Transverse colon (tissue), 4 donors: ENCODE results near the gene GNG14. TPM values are rescaled to one million over a fixed set of nuclear protein-coding genes. Genes with fewer than 3 reads are reported as not detected.

Source experiments
- DNase-seq: peaks from one replicate; pipeline ENCODE4 v3.0.0-alpha.2; 2019
- H3K27ac ChIP-seq, 4 donors: fragments of 200-600 bp; sonication (generic); 2 replicates each; pipeline ENCODE4 v1.5.1; 2016 to 2018; ENCODE audit warnings: inconsistent platforms in 4 of 4
- H3K27me3 ChIP-seq: fragments of 200-600 bp; sonication (generic); 2 replicates; pipeline ENCODE4 v1.5.1; 2017; ENCODE audit warnings: inconsistent platforms
- H3K36me3 ChIP-seq, 4 donors: fragments of 200-600 bp; sonication (generic); 2 replicates each; pipeline ENCODE4 v1.5.1; 2017 to 2019; ENCODE audit warnings: inconsistent platforms in 4 of 4
- H3K4me1 ChIP-seq, 4 donors: fragments of 200-600 bp; sonication (generic); 2 replicates each; pipeline ENCODE4 v1.5.1; 2017 to 2020; ENCODE audit warnings: inconsistent platforms in 4 of 4
- H3K4me3 ChIP-seq, 4 donors: fragments of 200-600 bp; sonication (generic); 1 replicate in 1 of 4; 2 replicates in 3 of 4; pipeline versions ENCODE4 v1.5.1 to v1.6.1; 2017 to 2019; ENCODE audit warnings: inconsistent platforms in 4 of 4
- H3K9me3 ChIP-seq, 2 donors: fragments of 200-600 bp; sonication (generic); 2 replicates each; pipeline ENCODE4 v1.5.1; 2017 to 2019; ENCODE audit warnings: inconsistent platforms in 2 of 2
- EP300 ChIP-seq: sonication (generic); formaldehyde crosslinking; IDR thresholded peaks from one replicate; pipeline ENCODE4 v1.6.1; 2017; ENCODE audit warnings: antibody characterized with exemption, low read depth
- POLR2A ChIP-seq: fragments of 450-650 bp; IDR thresholded peaks from one replicate; pipeline ENCODE4 v1.6.1; 2016; ENCODE audit warnings: antibody characterized with exemption, mild to moderate bottlenecking, moderate library complexity
- POLR2AphosphoS5 ChIP-seq, 3 donors: sonication (generic); formaldehyde crosslinking; IDR thresholded peaks; one replicate each; pipeline ENCODE4 v1.6.1; 2016; ENCODE audit warnings: antibody characterized with exemption in 3 of 3
- WGBS, 2 donors: methylation state at CpG; one replicate each; pipeline ENCODE4 v1.1.5; 2018; ENCODE audit warnings: low coverage in 1 of 2; 5-methylcytosine and 5-hydroxymethylcytosine counted together
- in situ Hi-C, 4 donors: fragments of 200-750 bp; cut with MboI; loops; one replicate each; pipeline versions ENCODE4 v1.15.0 to v1.15.1; 2017; ENCODE audit warnings: low sequenced_read_pairs in 3 of 4, low pct_ligation_motif_present in 1 of 4, low pct_unique_long_range_greater_than_20kb in 1 of 4
- intact Hi-C: fragments of 100-400 bp; cut with DNase I; formaldehyde crosslinking; loops from one replicate; pipeline ENCODE4 v1.15.1; 2023; ENCODE audit warnings: low total_unique reads
- total RNA-seq, 4 donors: library from RNA; depleted of rRNA; stranded (reverse); fragments of >200 nt; gene quantifications; one replicate each; pipeline ENCODE4 v1.1.0, GENCODE V29; 2016
- TF ChIP-seq, protein P1 (sequence below), 5 experiments: fragments of 200-600 bp in 3 of 5; fragments of 450-650 bp in 2 of 5; sonication (generic) in 3 of 5; IDR thresholded peaks; 1 replicate in 2 of 5; 2 replicates in 3 of 5; pipeline ENCODE4 v1.5.1; 2016 to 2017; ENCODE audit warnings: antibody characterized with exemption in 5 of 5, inconsistent platforms in 3 of 5, mild to moderate bottlenecking in 2 of 5, moderate library complexity in 1 of 5

GNG14 gene
- total RNA-seq, 4 donors from 2014 or later, result not detected

DNA sequence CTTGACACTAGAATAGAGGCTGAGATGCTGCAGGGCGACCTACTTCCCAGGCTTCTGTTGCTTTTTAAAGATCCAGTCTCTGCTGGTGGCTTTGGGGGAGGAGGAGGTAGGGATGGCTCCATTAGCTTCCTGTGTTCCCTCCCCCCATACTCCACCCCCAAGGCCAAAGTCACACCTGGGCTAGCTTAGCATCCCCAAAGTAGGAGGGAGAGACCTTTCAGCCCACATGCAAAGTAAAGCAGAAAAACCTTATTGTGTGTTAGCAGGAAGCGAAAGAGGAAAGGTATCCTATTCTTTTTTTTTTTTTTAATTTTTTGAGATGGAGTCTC, 39.2 kb downstream of the GNG14 start:
- in situ Hi-C loops, result no loop called here
- 80 to 95% methylated on average over 1 to 2 of the region's 2 CpGs for WGBS, 2 donors

DNA sequence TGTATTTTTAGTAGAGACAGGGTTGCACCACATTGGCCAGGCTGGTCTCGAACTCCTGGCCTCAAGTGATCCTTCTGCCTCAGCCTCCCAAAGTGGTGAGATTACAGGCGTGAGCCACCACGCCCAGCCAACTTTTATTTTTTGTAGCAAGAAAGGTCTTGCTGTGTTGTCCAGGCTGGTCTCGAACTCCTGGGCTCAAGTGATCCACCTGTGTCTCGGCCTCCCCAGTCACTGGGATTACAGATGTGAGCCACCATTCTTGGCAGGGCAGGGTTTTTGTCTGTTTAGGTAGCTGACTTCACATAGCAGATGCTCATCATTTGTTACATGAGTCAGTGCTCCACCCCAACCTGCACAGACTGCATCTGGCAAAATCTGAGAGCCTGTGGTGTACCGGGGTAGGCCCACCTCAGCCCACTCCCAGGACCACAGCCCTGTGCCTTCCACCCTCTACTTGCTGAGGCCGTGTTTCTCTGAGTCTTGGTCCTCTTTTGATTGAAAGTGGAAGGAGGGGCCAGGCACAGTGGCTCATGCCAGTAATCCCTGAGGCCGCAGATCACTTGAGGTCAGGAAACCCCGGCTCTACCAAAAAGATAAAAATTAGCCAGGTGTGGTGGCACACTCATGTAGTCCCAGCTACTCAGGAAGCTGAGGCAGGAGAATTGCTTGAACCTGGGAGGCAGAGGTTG, 40.1 kb downstream of the GNG14 start:
- Histone ChIP-seq H3K27me3 (no peaks in the 10 kb centered on the region), H3K36me3 (peaks cover 0 to 16% (median 5%) of the 10 kb centered on the region in 4 donors), H3K4me1 (peaks cover 9 to 32% (median 20%) of the 10 kb centered on the region in 4 donors), H3K4me3 (no peak overlapping the region), H3K27ac (no peak overlapping the region), H3K9me3 (no peaks in the 10 kb centered on the region)
- WGBS, 2 donors, result 98% methylated on average over 9 of the region's 9 CpGs; no CpG with 5 or more reads in 1 of the 2 donors
- intact Hi-C loops (no loop called here), in situ Hi-C loops (no loop called here)
- no peak for DNase-seq
- TF ChIP-seq EP300, result no peak
- TF ChIP-seq POLR2AphosphoS5 (IDR thresholded peaks at IDR 0.05), result no peak

More for the DNA sequence above, 39.2 kb downstream of the GNG14 start:
- TF ChIP-seq POLR2A, result no peak
- TF ChIP-seq EP300, result no peak
- TF ChIP-seq, protein P1, sequence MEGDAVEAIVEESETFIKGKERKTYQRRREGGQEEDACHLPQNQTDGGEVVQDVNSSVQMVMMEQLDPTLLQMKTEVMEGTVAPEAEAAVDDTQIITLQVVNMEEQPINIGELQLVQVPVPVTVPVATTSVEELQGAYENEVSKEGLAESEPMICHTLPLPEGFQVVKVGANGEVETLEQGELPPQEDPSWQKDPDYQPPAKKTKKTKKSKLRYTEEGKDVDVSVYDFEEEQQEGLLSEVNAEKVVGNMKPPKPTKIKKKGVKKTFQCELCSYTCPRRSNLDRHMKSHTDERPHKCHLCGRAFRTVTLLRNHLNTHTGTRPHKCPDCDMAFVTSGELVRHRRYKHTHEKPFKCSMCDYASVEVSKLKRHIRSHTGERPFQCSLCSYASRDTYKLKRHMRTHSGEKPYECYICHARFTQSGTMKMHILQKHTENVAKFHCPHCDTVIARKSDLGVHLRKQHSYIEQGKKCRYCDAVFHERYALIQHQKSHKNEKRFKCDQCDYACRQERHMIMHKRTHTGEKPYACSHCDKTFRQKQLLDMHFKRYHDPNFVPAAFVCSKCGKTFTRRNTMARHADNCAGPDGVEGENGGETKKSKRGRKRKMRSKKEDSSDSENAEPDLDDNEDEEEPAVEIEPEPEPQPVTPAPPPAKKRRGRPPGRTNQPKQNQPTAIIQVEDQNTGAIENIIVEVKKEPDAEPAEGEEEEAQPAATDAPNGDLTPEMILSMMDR (IDR thresholded peaks at IDR 0.05), result no peak
- no peak for TF ChIP-seq POLR2AphosphoS5 (IDR thresholded peaks at IDR 0.05)
- Histone ChIP-seq H3K36me3 (peaks cover 0 to 16% (median 5%) of the 10 kb centered on the region in 4 donors), H3K4me3 (no peak overlapping the region), H3K27me3 (no peaks in the 10 kb centered on the region), H3K9me3 (no peaks in the 10 kb centered on the region), H3K4me1 (peaks cover 4 to 25% (median 15%) of the 10 kb centered on the region in 4 donors), H3K27ac (no peak overlapping the region)
- no peak for DNase-seq
- intact Hi-C loops, result no loop called here

DNA sequence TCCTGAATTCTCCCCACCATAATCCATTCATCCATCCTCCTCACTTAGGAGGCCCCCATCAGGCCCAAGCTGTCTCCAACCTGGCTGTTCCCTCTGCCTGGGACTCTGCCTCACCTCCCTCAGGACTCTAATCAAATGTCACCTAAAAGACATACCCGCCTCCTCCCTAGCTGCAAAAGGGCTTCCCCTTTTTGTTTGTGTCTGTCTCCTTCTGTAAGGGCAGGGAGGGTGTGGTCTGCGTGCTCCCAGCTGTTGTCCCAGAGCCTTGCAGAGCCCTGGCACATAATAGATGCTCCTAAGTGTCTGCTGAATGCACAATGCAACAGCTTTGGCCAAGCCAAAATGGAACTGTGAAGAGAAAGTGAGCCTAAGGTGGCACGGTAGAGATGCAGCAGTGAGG, 42.3 kb downstream of the GNG14 start:
- Histone ChIP-seq H3K27ac (no peak overlapping the region), H3K4me3 (no peak overlapping the region), H3K36me3 (peaks cover 0 to 16% (median 5%) of the 10 kb centered on the region in 4 donors), H3K4me1 (peaks cover 12 to 27% (median 21%) of the 10 kb centered on the region in 4 donors), H3K27me3 (no peaks in the 10 kb centered on the region), H3K9me3 (no peaks in the 10 kb centered on the region)
- 57 to 78% methylated on average over 1 to 3 of the region's 3 CpGs for WGBS, 2 donors
- TF ChIP-seq EP300 (no peak), POLR2A (no peak), POLR2AphosphoS5 (IDR thresholded peaks at IDR 0.05) (no peak)
- TF ChIP-seq, protein P1 (IDR thresholded peaks at IDR 0.05), result no peak
- DNase-seq, result no peak
- intact Hi-C loops (no loop called here), in situ Hi-C loops (no loop called here)

DNA sequence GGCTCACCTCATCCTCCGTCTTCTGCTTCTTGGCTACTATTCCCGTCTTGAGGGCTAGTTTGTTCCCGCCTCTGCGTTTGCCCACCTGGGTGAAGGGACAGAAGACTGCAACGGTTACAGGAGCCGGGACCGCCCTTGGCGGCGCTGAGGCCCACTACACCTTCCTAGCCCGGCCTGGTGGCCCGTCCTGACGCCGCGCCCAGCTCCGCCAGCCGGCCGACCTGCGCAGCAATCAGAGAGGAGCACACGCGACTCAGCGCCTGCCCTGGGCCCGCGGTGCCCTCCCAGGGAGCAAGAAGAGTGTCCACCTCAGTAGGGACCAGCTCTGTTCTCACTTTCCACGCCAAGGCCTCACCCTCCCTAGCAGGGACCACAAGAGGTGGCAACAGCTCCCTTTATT, 43.5 kb downstream of the GNG14 start:
- Histone ChIP-seq H3K27ac (no peak overlapping the region), H3K27me3 (no peaks in the 10 kb centered on the region), H3K36me3 (peaks cover 0 to 16% (median 5%) of the 10 kb centered on the region in 4 donors), H3K4me1 (peaks cover 14 to 37% (median 24%) of the 10 kb centered on the region in 4 donors), H3K9me3 (no peaks in the 10 kb centered on the region), H3K4me3 (no peak overlapping the region)
- TF ChIP-seq EP300, result no peak
- TF ChIP-seq, protein P1 (IDR thresholded peaks at IDR 0.05), result no peak
- TF ChIP-seq POLR2AphosphoS5 (IDR thresholded peaks at IDR 0.05), result no peak
- no peak for TF ChIP-seq POLR2A
- intact Hi-C loops, result no loop called here
- DNase-seq, result no peak
- WGBS, 2 donors, result 80 to 89% methylated on average over 2 to 22 of the region's 24 CpGs
- in situ Hi-C loops, result no loop called here
